NCI-H1417 treated with DMSO at 0.1 percent for 48 hours (cell line): Measurements from ENCODE around the gene OTUD7B.
A peak's percentile ranks its signal among the peaks of the same experiment; 100 is the strongest.
"Not testable (repeated sequence)": the region's sequence is repeated elsewhere in the genome, so short reads cannot be mapped to it uniquely, and the experiment has no call there.

Experiments used
- DNase-seq: peaks from one replicate; lab custom pipeline; 2025; lab: John Stamatoyannopoulos, UW

Gene OTUD7B

GRCh38 chr1:150002217-150002616 lies 8.3 kb downstream of the OTUD7B start:
- no peak for DNase-seq

- no peak for DNase-seq
These were observed 9.1 kb downstream of the OTUD7B start for GRCh38 chr1:150001415-150001814.

- no peak for DNase-seq
These were observed 12.8 kb downstream of the OTUD7B start for GRCh38 chr1:149997585-149998262.

- no peak for DNase-seq
These were observed 14.6 kb downstream of the OTUD7B start for GRCh38 chr1:149995927-149996326.

GRCh38 chr1:149993764-149994163 lies 16.8 kb downstream of the OTUD7B start:
- DNase-seq = no peak

- DNase-seq = no peak
These were observed 17.3 kb downstream of the OTUD7B start for GRCh38 chr1:149993181-149993580.

GRCh38 chr1:149987297-149987595 lies 23.3 kb downstream of the OTUD7B start:
- DNase-seq = no peak

- no peak for DNase-seq
These were observed 23.8 kb downstream of the OTUD7B start for GRCh38 chr1:149986486-149987296.

GRCh38 chr1:149979972-149980540 lies 30.5 kb downstream of the OTUD7B start:
- no peak for DNase-seq

GRCh38 chr1:149979245-149979971 lies 31.1 kb downstream of the OTUD7B start:
- no peak for DNase-seq

GRCh38 chr1:149978547-149979023 lies 31.9 kb downstream of the OTUD7B start:
- DNase-seq = no peak

- DNase-seq = no peak
These were observed 33.2 kb downstream of the OTUD7B start for GRCh38 chr1:149977345-149977744.

GRCh38 chr1:149972547-149972946 lies 38.0 kb downstream of the OTUD7B start:
- no peak for DNase-seq

- no peak for DNase-seq
These were observed 42.9 kb downstream of the OTUD7B start for GRCh38 chr1:149967646-149968045.

- DNase-seq = no peak
These were observed 43.5 kb downstream of the OTUD7B start for GRCh38 chr1:149967041-149967440.

- DNase-seq = no peak
These were observed 44.1 kb downstream of the OTUD7B start for GRCh38 chr1:149966405-149966804.

- DNase-seq = no peak
These were observed 45.1 kb downstream of the OTUD7B start for GRCh38 chr1:149965440-149965839.

- no peak for DNase-seq
These were observed 47.2 kb downstream of the OTUD7B start for GRCh38 chr1:149963358-149963757.

- no peak for DNase-seq
These were observed 47.8 kb downstream of the OTUD7B start for GRCh38 chr1:149962736-149963135.

- DNase-seq = peak; percentile 46
These were observed 48.4 kb downstream of the OTUD7B start for GRCh38 chr1:149962039-149962647.

- DNase-seq = not testable (repeated sequence)
These were observed 53.0 kb downstream of the OTUD7B start for GRCh38 chr1:149957548-149957947.

- DNase-seq = no peak
These were observed 60.6 kb downstream of the OTUD7B start for GRCh38 chr1:149949911-149950310.
